ENCODE measurements around the gene FGFR1OP2.

DNA sequence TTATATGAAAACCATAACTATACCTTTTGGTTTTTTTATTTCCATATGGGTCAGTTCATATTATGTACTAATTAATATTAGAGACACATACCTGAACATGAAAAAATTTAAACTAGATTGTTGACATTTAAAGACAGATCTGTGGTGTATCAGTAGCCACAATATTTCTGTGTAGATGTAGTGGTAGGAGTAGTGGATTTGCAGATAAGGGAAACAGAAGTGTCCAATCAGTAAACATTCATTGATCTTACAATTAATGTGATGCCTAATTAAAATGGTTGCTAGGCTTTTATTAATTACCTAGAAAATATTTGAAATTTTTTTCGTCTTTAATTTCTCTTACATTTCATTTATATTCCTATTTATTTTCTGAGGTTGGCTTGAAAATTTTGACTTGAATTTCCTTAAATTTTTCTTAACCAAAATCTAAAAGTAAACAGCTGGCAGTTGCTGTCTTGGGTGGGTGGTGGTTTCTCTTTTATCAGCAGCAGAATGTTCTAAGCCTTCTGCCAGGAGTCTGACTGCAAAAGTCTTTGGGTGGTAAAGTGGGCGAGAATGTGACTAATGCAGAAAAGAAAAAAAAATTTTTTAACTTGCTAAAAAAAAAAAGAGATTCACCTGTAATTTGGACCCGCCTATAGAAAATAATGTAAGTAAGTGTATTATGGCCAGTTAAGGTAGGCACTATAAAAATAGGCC, 2.4 kb downstream of the FGFR1OP2 start:
- TF ChIP-seq RAD21 (IDR thresholded peaks at IDR 0.05; ENCODE audit: low read length) (no peak), SMC3 (IDR thresholded peaks at IDR 0.05; ENCODE audit: low read depth, low read length) (no peak), FOXM1 (IDR thresholded peaks at IDR 0.05; ENCODE audit: low read depth) (no peak), POLR2AphosphoS5 (IDR thresholded peaks at IDR 0.05; ENCODE audit: low read depth, low read length) (no peak), EP300 (IDR thresholded peaks at IDR 0.05; ENCODE audit: borderline replicate concordance in 1 of 2, low read depth in 1 of 2, low read length in 1 of 2) (no peak), EZH2phosphoT487 (IDR thresholded peaks at IDR 0.05; ENCODE audit: borderline replicate concordance, low read depth) (no peak), YY1 (IDR thresholded peaks at IDR 0.05; ENCODE audit: low read depth) (no peak), RCOR1 (IDR thresholded peaks at IDR 0.05; ENCODE audit: low read length) (no peak), GABPA (IDR thresholded peaks at IDR 0.05; ENCODE audit: low read depth) (no peak), GATA2 (CRISPR knock-in tag; IDR thresholded peaks at IDR 0.05) (no peak)
- TF ChIP-seq, protein P1, sequence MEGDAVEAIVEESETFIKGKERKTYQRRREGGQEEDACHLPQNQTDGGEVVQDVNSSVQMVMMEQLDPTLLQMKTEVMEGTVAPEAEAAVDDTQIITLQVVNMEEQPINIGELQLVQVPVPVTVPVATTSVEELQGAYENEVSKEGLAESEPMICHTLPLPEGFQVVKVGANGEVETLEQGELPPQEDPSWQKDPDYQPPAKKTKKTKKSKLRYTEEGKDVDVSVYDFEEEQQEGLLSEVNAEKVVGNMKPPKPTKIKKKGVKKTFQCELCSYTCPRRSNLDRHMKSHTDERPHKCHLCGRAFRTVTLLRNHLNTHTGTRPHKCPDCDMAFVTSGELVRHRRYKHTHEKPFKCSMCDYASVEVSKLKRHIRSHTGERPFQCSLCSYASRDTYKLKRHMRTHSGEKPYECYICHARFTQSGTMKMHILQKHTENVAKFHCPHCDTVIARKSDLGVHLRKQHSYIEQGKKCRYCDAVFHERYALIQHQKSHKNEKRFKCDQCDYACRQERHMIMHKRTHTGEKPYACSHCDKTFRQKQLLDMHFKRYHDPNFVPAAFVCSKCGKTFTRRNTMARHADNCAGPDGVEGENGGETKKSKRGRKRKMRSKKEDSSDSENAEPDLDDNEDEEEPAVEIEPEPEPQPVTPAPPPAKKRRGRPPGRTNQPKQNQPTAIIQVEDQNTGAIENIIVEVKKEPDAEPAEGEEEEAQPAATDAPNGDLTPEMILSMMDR (IDR thresholded peaks at IDR 0.05) = no peak
- TF ChIP-seq, protein P2, sequence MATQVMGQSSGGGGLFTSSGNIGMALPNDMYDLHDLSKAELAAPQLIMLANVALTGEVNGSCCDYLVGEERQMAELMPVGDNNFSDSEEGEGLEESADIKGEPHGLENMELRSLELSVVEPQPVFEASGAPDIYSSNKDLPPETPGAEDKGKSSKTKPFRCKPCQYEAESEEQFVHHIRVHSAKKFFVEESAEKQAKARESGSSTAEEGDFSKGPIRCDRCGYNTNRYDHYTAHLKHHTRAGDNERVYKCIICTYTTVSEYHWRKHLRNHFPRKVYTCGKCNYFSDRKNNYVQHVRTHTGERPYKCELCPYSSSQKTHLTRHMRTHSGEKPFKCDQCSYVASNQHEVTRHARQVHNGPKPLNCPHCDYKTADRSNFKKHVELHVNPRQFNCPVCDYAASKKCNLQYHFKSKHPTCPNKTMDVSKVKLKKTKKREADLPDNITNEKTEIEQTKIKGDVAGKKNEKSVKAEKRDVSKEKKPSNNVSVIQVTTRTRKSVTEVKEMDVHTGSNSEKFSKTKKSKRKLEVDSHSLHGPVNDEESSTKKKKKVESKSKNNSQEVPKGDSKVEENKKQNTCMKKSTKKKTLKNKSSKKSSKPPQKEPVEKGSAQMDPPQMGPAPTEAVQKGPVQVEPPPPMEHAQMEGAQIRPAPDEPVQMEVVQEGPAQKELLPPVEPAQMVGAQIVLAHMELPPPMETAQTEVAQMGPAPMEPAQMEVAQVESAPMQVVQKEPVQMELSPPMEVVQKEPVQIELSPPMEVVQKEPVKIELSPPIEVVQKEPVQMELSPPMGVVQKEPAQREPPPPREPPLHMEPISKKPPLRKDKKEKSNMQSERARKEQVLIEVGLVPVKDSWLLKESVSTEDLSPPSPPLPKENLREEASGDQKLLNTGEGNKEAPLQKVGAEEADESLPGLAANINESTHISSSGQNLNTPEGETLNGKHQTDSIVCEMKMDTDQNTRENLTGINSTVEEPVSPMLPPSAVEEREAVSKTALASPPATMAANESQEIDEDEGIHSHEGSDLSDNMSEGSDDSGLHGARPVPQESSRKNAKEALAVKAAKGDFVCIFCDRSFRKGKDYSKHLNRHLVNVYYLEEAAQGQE (IDR thresholded peaks at IDR 0.05; ENCODE audit: low read depth, low read length) = no peak
- TF ChIP-seq, protein P3, sequence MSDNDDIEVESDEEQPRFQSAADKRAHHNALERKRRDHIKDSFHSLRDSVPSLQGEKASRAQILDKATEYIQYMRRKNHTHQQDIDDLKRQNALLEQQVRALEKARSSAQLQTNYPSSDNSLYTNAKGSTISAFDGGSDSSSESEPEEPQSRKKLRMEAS (IDR thresholded peaks at IDR 0.05; ENCODE audit: low read depth) = no peak
- TF ChIP-seq, protein P4, sequence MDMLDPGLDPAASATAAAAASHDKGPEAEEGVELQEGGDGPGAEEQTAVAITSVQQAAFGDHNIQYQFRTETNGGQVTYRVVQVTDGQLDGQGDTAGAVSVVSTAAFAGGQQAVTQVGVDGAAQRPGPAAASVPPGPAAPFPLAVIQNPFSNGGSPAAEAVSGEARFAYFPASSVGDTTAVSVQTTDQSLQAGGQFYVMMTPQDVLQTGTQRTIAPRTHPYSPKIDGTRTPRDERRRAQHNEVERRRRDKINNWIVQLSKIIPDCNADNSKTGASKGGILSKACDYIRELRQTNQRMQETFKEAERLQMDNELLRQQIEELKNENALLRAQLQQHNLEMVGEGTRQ (IDR thresholded peaks at IDR 0.05; ENCODE audit: borderline replicate concordance, low read depth, low read length) = no peak

Data from SK-N-SH (cell line).